NB4 (cell line): ENCODE measurements around the gene HS6ST2.
A peak's percentile ranks its signal among the peaks of the same experiment; 100 is the strongest.

Experiments
- DNase-seq: peaks from one replicate; pipeline ENCODE4 v3.0.0; 2010; ENCODE audit warnings: low read depth
- H3K4me3 ChIP-seq: one replicate; pipeline ENCODE4 v1.5.1; 2011; ENCODE audit warnings: mild to moderate bottlenecking, low read depth, low read length, moderate library complexity
- CTCF ChIP-seq: IDR thresholded peaks from one replicate; pipeline ENCODE4 v1.5.1; 2012; ENCODE audit warnings: low read depth, low read length
- MYC ChIP-seq: IDR thresholded peaks from 2 replicates; pipeline ENCODE4 v1.6.1; 2011; ENCODE audit warnings: low read depth, low read length
- POLR2A ChIP-seq: IDR thresholded peaks from 2 replicates; pipeline ENCODE4 v1.6.1; 2011; ENCODE audit warnings: mild to moderate bottlenecking; ENCODE audit not compliant: insufficient read length; ENCODE audit errors: extremely low read depth
- TF ChIP-seq, protein P1 (sequence below): IDR thresholded peaks from 2 replicates; pipeline ENCODE4 v1.6.1; 2011; ENCODE audit warnings: low read depth, low read length

Gene HS6ST2

GRCh38 chrX:132636080-132636479 is 322.3 kb downstream of the HS6ST2 start:
- TF ChIP-seq POLR2A, result no peak
- TF ChIP-seq, protein P1, sequence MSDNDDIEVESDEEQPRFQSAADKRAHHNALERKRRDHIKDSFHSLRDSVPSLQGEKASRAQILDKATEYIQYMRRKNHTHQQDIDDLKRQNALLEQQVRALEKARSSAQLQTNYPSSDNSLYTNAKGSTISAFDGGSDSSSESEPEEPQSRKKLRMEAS, result no peak
- no peak for TF ChIP-seq MYC
- no peak for TF ChIP-seq CTCF
- no peak overlapping the region for H3K4me3 ChIP-seq
- DNase-seq, result peak; percentile 12

DNA sequence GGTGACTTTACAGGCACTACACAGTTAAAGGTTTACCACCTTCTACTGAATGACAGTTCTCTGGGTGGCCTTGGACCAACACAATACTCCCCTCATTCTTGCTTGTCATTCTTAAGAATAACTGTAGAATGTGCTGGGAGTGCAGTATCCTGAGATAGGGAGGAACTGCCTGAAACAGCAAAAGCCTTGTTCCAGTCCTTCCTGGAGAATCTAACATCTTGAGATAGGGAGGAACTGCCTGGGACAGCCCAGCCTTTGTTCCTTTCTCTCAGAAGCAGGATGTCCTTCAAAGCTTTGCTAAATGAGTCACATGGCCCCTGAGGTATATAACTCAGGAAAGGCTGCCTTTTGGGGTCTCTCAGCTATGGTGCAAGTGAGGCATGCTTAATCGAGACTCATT is 323.9 kb downstream of the HS6ST2 start:
- DNase-seq, result no peak
- TF ChIP-seq POLR2A, result no peak
- H3K4me3 ChIP-seq, result no peak overlapping the region

DNA sequence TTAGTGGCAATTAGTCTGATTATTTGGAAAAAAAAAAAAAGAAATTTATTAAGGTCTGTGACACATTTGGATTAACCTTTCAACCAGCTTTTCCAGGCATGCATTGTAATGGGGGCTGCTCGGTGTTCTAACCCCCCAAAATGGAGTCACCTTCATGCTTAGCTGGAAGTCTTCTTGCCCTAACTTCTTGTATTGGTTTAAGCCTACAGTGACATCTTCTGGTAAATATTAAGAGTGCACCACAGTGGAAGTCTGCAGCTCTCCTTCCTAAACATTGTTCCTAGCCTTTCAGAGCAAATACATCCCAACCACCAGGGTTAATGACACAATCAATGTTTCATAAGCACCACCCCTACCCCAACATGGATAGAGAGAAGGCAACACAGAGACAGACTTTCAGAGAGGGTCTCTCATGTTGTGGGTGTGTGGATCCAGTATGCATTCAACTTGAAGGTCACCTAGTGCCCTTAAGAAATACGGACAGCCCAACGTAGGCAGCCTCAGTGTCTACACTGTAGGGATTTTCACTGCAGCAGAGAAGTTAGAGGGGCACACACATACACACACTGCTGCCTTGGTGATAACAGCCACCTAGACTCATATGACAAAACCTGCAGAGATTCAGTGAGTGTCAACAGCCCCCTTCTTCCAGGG is 326.7 kb downstream of the HS6ST2 start:
- no peak overlapping the region for H3K4me3 ChIP-seq
- TF ChIP-seq CTCF (peak; percentile 23), POLR2A (no peak)
- peak; percentile 49 for DNase-seq

- no peak overlapping the region for H3K4me3 ChIP-seq
- TF ChIP-seq, protein P1, result no peak
- TF ChIP-seq MYC (no peak), CTCF (no peak), POLR2A (no peak)
- no peak for DNase-seq
Measured at GRCh38 chrX:132624466-132624865, 334.0 kb downstream of the HS6ST2 start.

DNA sequence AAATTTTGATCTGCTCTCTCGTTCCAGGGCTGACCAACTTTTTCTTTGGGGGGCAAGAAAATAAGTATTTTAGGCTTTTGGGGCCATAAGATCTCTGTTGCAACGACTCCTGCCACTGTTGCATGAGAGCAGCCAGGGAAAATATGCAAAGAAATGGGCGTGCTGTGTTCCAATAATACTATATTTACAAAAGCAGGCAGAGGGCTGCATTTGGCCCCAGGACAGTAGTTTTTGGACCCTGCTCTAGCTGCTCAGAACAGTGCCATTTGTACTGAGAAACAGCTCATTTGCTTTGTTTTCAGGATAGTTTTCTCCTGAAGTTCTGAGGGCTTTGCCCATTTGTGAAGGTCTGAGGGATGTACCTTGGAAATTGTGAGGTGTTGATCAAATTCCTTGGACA is 334.5 kb downstream of the HS6ST2 start:
- no peak overlapping the region for H3K4me3 ChIP-seq
- DNase-seq, result no peak
- TF ChIP-seq POLR2A (no peak), CTCF (no peak), MYC (no peak)
- TF ChIP-seq, protein P1, result no peak

- TF ChIP-seq POLR2A (no peak), CTCF (no peak), MYC (no peak)
- TF ChIP-seq, protein P1, result no peak
- no peak for DNase-seq
- H3K4me3 ChIP-seq, result no peak overlapping the region
Measured at GRCh38 chrX:132623300-132623699, 335.1 kb downstream of the HS6ST2 start.
